ENCODE results near the gene DPP6. TPM values are rescaled to one million over a fixed set of nuclear protein-coding genes. Genes with fewer than 3 reads are reported as not detected.

The DPP6 gene
- total and polyA plus RNA-seq, 12 donors, result 0.07 to 2.1 (median 0.16) TPM; not detected in 4

DNA sequence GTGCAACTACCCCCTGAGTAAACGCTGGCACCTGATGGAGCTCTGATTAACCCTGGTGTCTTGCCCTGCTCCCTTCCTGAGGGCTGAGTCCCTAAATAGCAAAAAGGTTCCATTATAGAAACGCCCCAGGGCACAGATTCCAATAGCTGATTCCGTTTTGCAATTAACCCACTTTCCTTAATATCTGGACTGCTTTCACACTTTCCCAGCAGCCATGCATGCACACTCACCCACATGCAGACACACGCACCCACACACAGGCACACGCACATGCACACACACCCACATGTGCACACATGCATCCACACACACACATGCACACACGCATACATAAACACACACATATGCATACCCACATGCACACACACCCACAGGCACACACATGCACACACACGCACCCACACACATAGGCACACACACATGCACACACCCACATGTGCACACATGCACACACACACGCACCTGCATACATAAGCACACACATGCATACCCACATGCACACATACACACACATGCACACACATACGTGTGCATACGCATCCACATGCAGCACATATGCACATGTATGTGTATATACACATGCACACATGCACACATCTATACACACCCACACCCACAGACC lies 821.4 kb downstream of the DPP6 start:
- Histone ChIP-seq H3K4me3 (no peak overlapping the region), H3K9me3 (no peaks in the 10 kb centered on the region), H3K4me1 (no peaks in the 10 kb centered on the region), H3K36me3 (no peaks in the 10 kb centered on the region), H3K27me3 (peaks cover 0 to 69% (median 50%) of the 10 kb centered on the region in 7 donors), H3K27ac (no peak overlapping the region)
- ATAC-seq (no peak), DNase-seq (no peak)
- WGBS, 2 donors, result 73 to 85% methylated on average over 10 of the region's 10 CpGs
- intact Hi-C loops (cut with DNase I), result no loop called here
- TF ChIP-seq, protein P1, sequence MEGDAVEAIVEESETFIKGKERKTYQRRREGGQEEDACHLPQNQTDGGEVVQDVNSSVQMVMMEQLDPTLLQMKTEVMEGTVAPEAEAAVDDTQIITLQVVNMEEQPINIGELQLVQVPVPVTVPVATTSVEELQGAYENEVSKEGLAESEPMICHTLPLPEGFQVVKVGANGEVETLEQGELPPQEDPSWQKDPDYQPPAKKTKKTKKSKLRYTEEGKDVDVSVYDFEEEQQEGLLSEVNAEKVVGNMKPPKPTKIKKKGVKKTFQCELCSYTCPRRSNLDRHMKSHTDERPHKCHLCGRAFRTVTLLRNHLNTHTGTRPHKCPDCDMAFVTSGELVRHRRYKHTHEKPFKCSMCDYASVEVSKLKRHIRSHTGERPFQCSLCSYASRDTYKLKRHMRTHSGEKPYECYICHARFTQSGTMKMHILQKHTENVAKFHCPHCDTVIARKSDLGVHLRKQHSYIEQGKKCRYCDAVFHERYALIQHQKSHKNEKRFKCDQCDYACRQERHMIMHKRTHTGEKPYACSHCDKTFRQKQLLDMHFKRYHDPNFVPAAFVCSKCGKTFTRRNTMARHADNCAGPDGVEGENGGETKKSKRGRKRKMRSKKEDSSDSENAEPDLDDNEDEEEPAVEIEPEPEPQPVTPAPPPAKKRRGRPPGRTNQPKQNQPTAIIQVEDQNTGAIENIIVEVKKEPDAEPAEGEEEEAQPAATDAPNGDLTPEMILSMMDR (IDR thresholded peaks at IDR 0.05), result no peak

GRCh38 chr7:154874409-154875113 lies 822.4 kb downstream of the DPP6 start:
- 18 to 25% methylated on average over 10 of the region's 10 CpGs for WGBS, 2 donors
- DNase-seq (no peak), ATAC-seq (no peak)
- Histone ChIP-seq H3K27ac (no peak overlapping the region), H3K4me3 (no peak overlapping the region), H3K36me3 (no peaks in the 10 kb centered on the region), H3K4me1 (no peaks in the 10 kb centered on the region), H3K27me3 (peaks cover 0 to 62% (median 47%) of the 10 kb centered on the region in 7 donors), H3K9me3 (no peaks in the 10 kb centered on the region)
- intact Hi-C loops (cut with DNase I), result no loop called here
- TF ChIP-seq, protein P1 (IDR thresholded peaks at IDR 0.05), result no peak

- no peak overlapping the region for H3K27ac ChIP-seq
- TF ChIP-seq, protein P1 (IDR thresholded peaks at IDR 0.05), result no peak
- no peak for ATAC-seq
- no peaks in the 10 kb centered on the region for H3K36me3 ChIP-seq
- WGBS, 2 donors, result 81 to 85% methylated on average over 13 of the region's 13 CpGs
- peaks cover 0 to 61% (median 43%) of the 10 kb centered on the region in 7 donors for H3K27me3 ChIP-seq
- H3K4me1 ChIP-seq, result no peaks in the 10 kb centered on the region
- DNase-seq, result no peak
- H3K4me3 ChIP-seq, result no peak overlapping the region
- intact Hi-C loops (cut with DNase I), result no loop called here
- H3K9me3 ChIP-seq, result no peaks in the 10 kb centered on the region
Measured at GRCh38 chr7:154875297-154875696, 823.1 kb downstream of the DPP6 start.

- Histone ChIP-seq H3K27ac (no peak overlapping the region), H3K9me3 (no peaks in the 10 kb centered on the region), H3K4me1 (no peaks in the 10 kb centered on the region), H3K27me3 (peaks cover 0 to 62% (median 43%) of the 10 kb centered on the region in 7 donors), H3K36me3 (no peaks in the 10 kb centered on the region), H3K4me3 (no peak overlapping the region)
- ATAC-seq, result no peak
- TF ChIP-seq, protein P1 (IDR thresholded peaks at IDR 0.05), result no peak
- 71 to 73% methylated on average over 5 of the region's 5 CpGs for WGBS, 2 donors
- intact Hi-C loops (cut with DNase I), result no loop called here
- no peak for DNase-seq
Measured at GRCh38 chr7:154876516-154876915, 824.3 kb downstream of the DPP6 start.
